Measurements from ENCODE around the gene FAM156A. TPM values are rescaled to one million over a fixed set of nuclear protein-coding genes. Genes with fewer than 3 reads are reported as not detected.
"Not testable (repeated sequence)": the region's sequence is repeated elsewhere in the genome, so short reads cannot be mapped to it uniquely, and the experiment has no call there.

FAM156A gene
- total and polyA plus RNA-seq, 2 of the 8 experiments (the other 6 are each of a cell fraction or from before 2014, with no cell fraction given): 11.7 to 13.6 TPM

DNA sequence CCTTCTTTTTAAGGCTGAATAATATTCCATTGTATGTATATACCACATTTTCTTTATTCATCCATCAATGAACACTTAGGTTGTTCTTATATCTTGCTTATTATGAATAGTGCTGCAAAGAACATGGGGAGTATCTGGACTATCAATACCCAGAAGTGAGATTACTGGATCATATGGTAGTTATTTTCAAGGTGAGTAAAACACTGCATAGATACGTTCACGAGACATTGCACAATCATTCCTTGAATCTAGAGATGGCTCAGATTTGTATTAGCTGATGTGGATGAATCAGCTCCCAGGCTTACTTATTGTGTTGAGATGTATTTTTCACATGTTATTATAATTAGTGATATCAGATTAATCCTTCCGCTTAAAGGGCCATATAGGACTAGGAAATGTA lies 43.6 kb downstream of the FAM156A start:
- H3K56ac ChIP-seq (replicated peaks; ENCODE audit: insufficient read length, low read depth, low read length); H3K4ac ChIP-seq (replicated peaks; ENCODE audit: insufficient read length, low read depth, low read length); H3K36me3 ChIP-seq (ENCODE audit: control insufficient read depth in 2 of 4, insufficient read depth in 4 of 4, low read length in 3 of 4); DNase-seq (ENCODE audit: low read depth in 1 of 2, low spot score in 2 of 2); H2AK5ac ChIP-seq (ENCODE audit: low read depth, low read length); H4K20me1 ChIP-seq (replicated peaks in 1 of 2; ENCODE audit: control insufficient read depth in 1 of 2, insufficient read depth in 2 of 2, low read length in 2 of 2); FAIRE-seq; POLR2A ChIA-PET (ENCODE audit: partially characterized antibody); H3K27me3 ChIP-seq (replicated peaks in 1 of 4; ENCODE audit: control insufficient read depth in 3 of 4, extremely low read depth in 1 of 4, insufficient read depth in 3 of 4, low read length in 3 of 4); H2BK120ac ChIP-seq (replicated peaks; ENCODE audit: low read depth, low read length); H3K4me3 ChIP-seq (ENCODE audit: extremely low read depth in 1 of 4, insufficient read depth in 2 of 4, low read depth in 3 of 4, low read length in 4 of 4); H2AFZ ChIP-seq (ENCODE audit: low read length); H3K14ac ChIP-seq (ENCODE audit: insufficient read length); H4K8ac ChIP-seq (ENCODE audit: extremely low read depth, insufficient read depth, low read length); H3K9ac ChIP-seq (replicated peaks in 1 of 4; ENCODE audit: extremely low read depth in 1 of 4, low read depth in 3 of 4, low read length in 3 of 4); H3K79me2 ChIP-seq (ENCODE audit: control insufficient read depth in 1 of 2, insufficient read depth in 2 of 2, low read length in 2 of 2); H2BK12ac ChIP-seq (ENCODE audit: low read depth, low read length); H2BK20ac ChIP-seq (ENCODE audit: low read length); H4K91ac ChIP-seq (replicated peaks; ENCODE audit: insufficient read length, low read length); H3K27ac ChIP-seq (ENCODE audit: low read depth, low read length); H2BK5ac ChIP-seq (ENCODE audit: low read depth, low read length); H3K23me2 ChIP-seq (ENCODE audit: low read depth, low read length); CTCF ChIA-PET (ENCODE audit: partially characterized antibody); H3K23ac ChIP-seq (ENCODE audit: insufficient read length); H3K4me1 ChIP-seq (replicated peaks in 1 of 4; ENCODE audit: control insufficient read depth in 3 of 4, insufficient read depth in 4 of 4, low read length in 3 of 4); H3K4me2 ChIP-seq (ENCODE audit: insufficient read depth in 1 of 2, low read depth in 2 of 2, low read length in 2 of 2); H2BK15ac ChIP-seq (ENCODE audit: low read length); H3K18ac ChIP-seq (ENCODE audit: extremely low read depth, low read length); H3K79me1 ChIP-seq (ENCODE audit: low read depth, low read length); H3K9me3 ChIP-seq (ENCODE audit: insufficient read depth in 2 of 2, low read depth in 1 of 2, low read length in 1 of 2); H4K5ac ChIP-seq (ENCODE audit: insufficient read length, low read depth, low read length): not testable (repeated sequence)
- no CpG with 5 or more reads among the region's 3 CpGs for whole genome bisulfite sequencing, 2 experiments (ENCODE audit: extremely low coverage in 1 of 2, insufficient coverage in 1 of 2, insufficient read length in 1 of 2, insufficient replicate concordance in 2 of 2, low coverage in 1 of 2, low lambda C conversion rate in 2 of 2, missing lambda C conversion rate in 1 of 2)

- peak; percentile 36 for FAIRE-seq
- CTCF ChIA-PET (ENCODE audit: partially characterized antibody); POLR2A ChIA-PET (ENCODE audit: partially characterized antibody): not testable (repeated sequence)
Measured at GRCh38 chrX:52913681-52914080, 44.6 kb downstream of the FAM156A start.

More at GRCh38 chrX:52913681-52914080, 44.6 kb downstream of the FAM156A start:
- not testable (repeated sequence) for DNase-seq (ENCODE audit: low read depth in 1 of 2, low spot score in 2 of 2); H2AK5ac ChIP-seq (ENCODE audit: low read depth, low read length); H3K9ac ChIP-seq (replicated peaks in 1 of 4; ENCODE audit: extremely low read depth in 1 of 4, low read depth in 3 of 4, low read length in 3 of 4); H3K4me2 ChIP-seq (ENCODE audit: insufficient read depth in 1 of 2, low read depth in 2 of 2, low read length in 2 of 2); H2BK20ac ChIP-seq (ENCODE audit: low read length); H4K91ac ChIP-seq (replicated peaks; ENCODE audit: insufficient read length, low read length); H3K18ac ChIP-seq (ENCODE audit: extremely low read depth, low read length); H3K4me3 ChIP-seq (ENCODE audit: extremely low read depth in 1 of 4, insufficient read depth in 2 of 4, low read depth in 3 of 4, low read length in 4 of 4); H4K20me1 ChIP-seq (replicated peaks in 1 of 2; ENCODE audit: control insufficient read depth in 1 of 2, insufficient read depth in 2 of 2, low read length in 2 of 2); H3K14ac ChIP-seq (ENCODE audit: insufficient read length); H3K27me3 ChIP-seq (replicated peaks in 1 of 4; ENCODE audit: control insufficient read depth in 3 of 4, extremely low read depth in 1 of 4, insufficient read depth in 3 of 4, low read length in 3 of 4); H3K36me3 ChIP-seq (ENCODE audit: control insufficient read depth in 2 of 4, insufficient read depth in 4 of 4, low read length in 3 of 4); H3K9me3 ChIP-seq (ENCODE audit: insufficient read depth in 2 of 2, low read depth in 1 of 2, low read length in 1 of 2); H4K8ac ChIP-seq (ENCODE audit: extremely low read depth, insufficient read depth, low read length); H3K23me2 ChIP-seq (ENCODE audit: low read depth, low read length); H3K4ac ChIP-seq (replicated peaks; ENCODE audit: insufficient read length, low read depth, low read length); H3K79me1 ChIP-seq (ENCODE audit: low read depth, low read length); H2BK12ac ChIP-seq (ENCODE audit: low read depth, low read length); H3K4me1 ChIP-seq (replicated peaks in 1 of 4; ENCODE audit: control insufficient read depth in 3 of 4, insufficient read depth in 4 of 4, low read length in 3 of 4); H2BK120ac ChIP-seq (replicated peaks; ENCODE audit: low read depth, low read length); H3K27ac ChIP-seq (ENCODE audit: low read depth, low read length); H3K56ac ChIP-seq (replicated peaks; ENCODE audit: insufficient read length, low read depth, low read length); H3K79me2 ChIP-seq (ENCODE audit: control insufficient read depth in 1 of 2, insufficient read depth in 2 of 2, low read length in 2 of 2); H4K5ac ChIP-seq (ENCODE audit: insufficient read length, low read depth, low read length); H2BK15ac ChIP-seq (ENCODE audit: low read length); H3K23ac ChIP-seq (ENCODE audit: insufficient read length); H2AFZ ChIP-seq (ENCODE audit: low read length); H2BK5ac ChIP-seq (ENCODE audit: low read depth, low read length)
- WGBS, 2 experiments (ENCODE audit: extremely low coverage in 1 of 2, insufficient coverage in 1 of 2, insufficient read length in 1 of 2, insufficient replicate concordance in 2 of 2, low coverage in 1 of 2, low lambda C conversion rate in 2 of 2, missing lambda C conversion rate in 1 of 2): no CpG with 5 or more reads among the region's 9 CpGs
